Lower lobe of right lung (tissue), 2 donors: ENCODE results near the gene ZNF565. TPM values are rescaled to one million over a fixed set of nuclear protein-coding genes. Genes with fewer than 3 reads are reported as not detected.

Experiments
- ATAC-seq, 2 donors: fragments of 200-7000 bp; cut with Tn5 transposase; one replicate each; pipeline ENCODE4 v1.9.1; 2020 to 2022; ENCODE audit warnings: mild to moderate bottlenecking in 2 of 2, moderate library complexity in 2 of 2
- DNase-seq: peaks from one replicate; pipeline ENCODE4 v3.0.0-alpha.2; 2020
- H3K27ac ChIP-seq: fragments of 200-600 bp; one replicate; pipeline ENCODE4 v1.8.0; 2022
- H3K27me3 ChIP-seq: fragments of 200-600 bp; one replicate; pipeline ENCODE4 v1.8.0; 2022; ENCODE audit warnings: low read depth
- H3K36me3 ChIP-seq: fragments of 200-600 bp; one replicate; pipeline ENCODE4 v1.8.0; 2022; ENCODE audit warnings: mild to moderate bottlenecking
- H3K4me1 ChIP-seq: fragments of 200-600 bp; one replicate; pipeline ENCODE4 v1.8.0; 2022
- H3K4me3 ChIP-seq: fragments of 200-600 bp; one replicate; pipeline ENCODE4 v1.8.0; 2022; ENCODE audit warnings: mild to moderate bottlenecking
- H3K9me3 ChIP-seq: fragments of 200-600 bp; one replicate; pipeline ENCODE4 v1.8.0; 2022
- intact Hi-C: fragments of 100-400 bp; cut with DNase I; formaldehyde crosslinking; loops from one replicate; pipeline ENCODE4 v1.11.0; 2022
- total RNA-seq: library from RNA; stranded (reverse); fragmentation: NEBNext Ultra II Directional; extraction: Animal tissue kit (Norgen Biotek cat#: 25700); gene quantifications from one replicate; pipeline ENCODE4 v1.2.1, GENCODE V29; 2021
- TF ChIP-seq, protein P1 (sequence below): fragments of 200-600 bp; IDR thresholded peaks from one replicate; pipeline ENCODE4 v1.8.0; 2022; ENCODE audit warnings: antibody characterized with exemption, mild to moderate bottlenecking
- donor health status: DM: no; HTN: yes; CAD: no; lungs with severe emphysema.

Gene ZNF565
- total RNA-seq, 1 donor from 2014 or later, result 3.7 TPM

DNA sequence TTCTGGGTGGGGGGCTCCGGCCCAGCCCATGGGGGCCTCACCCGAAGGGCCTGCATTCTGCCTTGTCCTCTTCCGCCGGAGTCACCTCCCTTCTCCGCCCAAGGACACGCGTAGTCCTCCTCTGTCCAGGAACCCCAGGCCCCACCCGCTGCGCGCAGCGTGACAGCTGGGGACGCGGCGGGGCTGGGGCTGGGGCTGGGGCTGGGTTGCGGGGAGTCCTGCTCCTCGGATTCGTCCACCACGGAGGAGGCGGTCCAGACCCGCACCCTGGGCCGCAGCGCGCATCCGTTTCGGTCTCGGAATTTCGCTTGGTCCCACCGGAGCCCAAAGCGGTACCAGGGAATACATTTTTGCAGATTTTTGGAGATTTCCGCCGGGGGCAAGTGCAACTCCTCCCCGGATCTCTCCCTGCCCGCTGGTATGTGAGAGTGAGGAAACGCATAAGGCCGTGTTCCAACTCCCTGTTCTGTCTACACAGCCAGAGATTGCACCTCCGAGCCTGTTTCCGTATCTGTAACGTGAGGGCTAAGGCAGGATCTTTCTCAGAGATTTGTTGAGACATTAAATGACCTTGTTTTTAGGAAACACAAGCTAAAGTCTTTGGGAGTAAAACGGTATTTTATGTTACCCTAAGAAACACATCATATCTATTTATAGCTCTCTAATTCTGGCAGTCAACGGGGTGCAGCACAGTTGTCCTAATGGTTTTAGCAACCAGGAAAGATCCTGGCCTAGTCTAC, 61.9 kb downstream of the ZNF565 start, which contains the start of gene COX7A1:
Gene COX7A1, minus strand, starts transcription at position 96 of the 740 bp plus-strand sequence. Its CDS starts 40 bp downstream, at position 56.
- Histone ChIP-seq H3K4me3 (peak within 1 kb of the TSS; percentile 63), H3K27me3 (no peaks in the 10 kb centered on the region), H3K27ac (peak within 1 kb of the TSS; percentile 94), H3K4me1 (peaks cover 19% of the 10 kb centered on the region), H3K9me3 (no peaks in the 10 kb centered on the region), H3K36me3 (peaks cover 39% of the 10 kb centered on the region)
- TF ChIP-seq, protein P1, sequence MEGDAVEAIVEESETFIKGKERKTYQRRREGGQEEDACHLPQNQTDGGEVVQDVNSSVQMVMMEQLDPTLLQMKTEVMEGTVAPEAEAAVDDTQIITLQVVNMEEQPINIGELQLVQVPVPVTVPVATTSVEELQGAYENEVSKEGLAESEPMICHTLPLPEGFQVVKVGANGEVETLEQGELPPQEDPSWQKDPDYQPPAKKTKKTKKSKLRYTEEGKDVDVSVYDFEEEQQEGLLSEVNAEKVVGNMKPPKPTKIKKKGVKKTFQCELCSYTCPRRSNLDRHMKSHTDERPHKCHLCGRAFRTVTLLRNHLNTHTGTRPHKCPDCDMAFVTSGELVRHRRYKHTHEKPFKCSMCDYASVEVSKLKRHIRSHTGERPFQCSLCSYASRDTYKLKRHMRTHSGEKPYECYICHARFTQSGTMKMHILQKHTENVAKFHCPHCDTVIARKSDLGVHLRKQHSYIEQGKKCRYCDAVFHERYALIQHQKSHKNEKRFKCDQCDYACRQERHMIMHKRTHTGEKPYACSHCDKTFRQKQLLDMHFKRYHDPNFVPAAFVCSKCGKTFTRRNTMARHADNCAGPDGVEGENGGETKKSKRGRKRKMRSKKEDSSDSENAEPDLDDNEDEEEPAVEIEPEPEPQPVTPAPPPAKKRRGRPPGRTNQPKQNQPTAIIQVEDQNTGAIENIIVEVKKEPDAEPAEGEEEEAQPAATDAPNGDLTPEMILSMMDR, result no peak
- ATAC-seq, result peak; percentile 74 to 85
- intact Hi-C loops, result no loop called here
- peak; percentile 62 for DNase-seq

DNA sequence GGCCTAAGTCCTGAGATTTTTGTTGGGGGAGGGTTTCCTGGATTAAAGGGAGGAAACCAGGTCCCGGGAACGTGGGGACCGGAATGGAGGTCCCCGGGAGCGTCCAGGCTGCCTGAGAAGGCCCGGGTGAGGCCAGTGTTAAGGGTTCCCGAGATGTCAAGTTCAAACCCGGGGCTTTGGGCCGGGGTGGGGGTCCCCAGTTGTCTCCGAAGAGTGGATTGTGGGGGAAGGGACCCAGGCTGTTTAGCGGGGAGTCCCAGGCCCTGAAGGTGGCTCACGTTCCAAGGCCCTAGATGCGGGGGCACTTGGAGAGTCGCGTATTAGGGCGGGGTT, 62.5 kb downstream of the ZNF565 start:
- Histone ChIP-seq H3K27ac (peak overlapping the region; percentile 94), H3K4me1 (peaks cover 19% of the 10 kb centered on the region), H3K9me3 (no peaks in the 10 kb centered on the region), H3K27me3 (no peaks in the 10 kb centered on the region), H3K36me3 (peaks cover 44% of the 10 kb centered on the region), H3K4me3 (peak overlapping the region; percentile 63)
- ATAC-seq (peak; percentile 4 to 9), DNase-seq (no peak)
- intact Hi-C loops, result no loop called here
- TF ChIP-seq, protein P1, result no peak

DNA sequence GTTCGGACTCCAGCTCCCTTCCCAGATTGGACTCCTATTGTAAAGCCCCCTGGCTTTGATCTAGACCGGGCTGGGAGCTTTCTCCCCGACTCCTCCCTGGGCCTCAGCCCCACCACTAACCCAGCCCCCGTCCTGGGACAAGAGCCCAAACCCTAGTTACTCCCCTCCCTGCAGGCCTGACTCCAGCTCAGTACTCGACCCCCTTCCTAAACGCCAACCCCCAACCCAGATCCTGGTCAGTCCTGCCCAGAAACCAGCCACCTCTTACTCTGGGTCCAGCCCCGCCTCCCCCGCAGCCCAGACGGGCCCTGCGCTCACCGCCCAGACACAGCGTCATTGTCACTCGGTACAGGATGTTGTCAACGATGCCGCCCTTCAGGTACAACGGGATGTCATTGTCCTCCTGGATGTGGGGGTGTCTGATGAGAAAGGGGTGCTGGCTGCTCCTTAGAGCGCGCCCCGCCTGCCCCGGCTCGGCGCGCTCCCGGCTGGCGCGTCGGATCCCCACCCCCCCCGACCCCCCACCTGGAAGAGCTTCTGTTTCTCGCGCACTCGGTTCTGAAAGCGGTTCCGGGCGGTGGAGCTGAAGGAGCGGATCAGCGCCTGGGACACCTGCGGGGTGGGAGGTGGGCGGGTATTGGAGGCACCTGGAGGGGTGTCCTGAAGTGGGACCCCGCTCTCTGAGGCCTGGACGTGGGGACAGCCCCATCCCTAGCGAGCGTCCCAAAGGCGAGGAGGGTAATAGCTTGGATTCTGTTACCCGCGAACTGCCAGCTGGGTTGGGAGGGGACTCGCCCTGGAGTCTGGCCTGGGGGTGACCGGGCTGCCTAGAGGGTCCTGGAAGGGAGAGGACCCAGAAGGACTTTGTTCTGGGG, 63.1 kb downstream of the ZNF565 start:
- H3K36me3 ChIP-seq, result peaks cover 50% of the 10 kb centered on the region
- H3K4me3 ChIP-seq, result peak overlapping the region; percentile 63
- H3K27me3 ChIP-seq, result no peaks in the 10 kb centered on the region
- intact Hi-C loops, result no loop called here
- ATAC-seq (peak; percentile 52 to 59), DNase-seq (no peak)
- no peaks in the 10 kb centered on the region for H3K9me3 ChIP-seq
- H3K4me1 ChIP-seq, result peaks cover 19% of the 10 kb centered on the region
- TF ChIP-seq, protein P1, result no peak
- peak overlapping the region; percentile 94 for H3K27ac ChIP-seq

DNA sequence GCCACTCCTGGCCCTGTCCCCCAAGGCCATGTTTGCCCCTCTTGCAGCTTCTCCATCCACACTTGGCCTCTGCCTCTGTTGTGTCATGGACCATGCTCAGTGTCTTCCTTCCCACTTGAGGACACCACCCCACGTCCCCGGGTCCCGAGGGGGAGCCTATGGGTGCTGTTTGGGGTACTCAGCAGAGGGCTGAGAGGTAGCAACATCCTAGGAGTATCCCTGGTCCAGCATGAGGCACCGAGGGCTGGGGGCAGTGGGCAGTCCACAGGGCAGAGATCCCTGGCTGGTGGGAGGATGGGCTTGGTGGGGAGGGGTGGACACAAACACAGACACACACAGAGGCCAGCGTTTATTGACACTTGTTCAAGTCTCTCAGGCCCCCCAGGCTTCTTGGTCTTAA, 63.9 kb downstream of the ZNF565 start:
- Histone ChIP-seq H3K27ac (peak overlapping the region; percentile 94), H3K4me1 (peaks cover 19% of the 10 kb centered on the region), H3K9me3 (no peaks in the 10 kb centered on the region), H3K36me3 (peaks cover 58% of the 10 kb centered on the region), H3K27me3 (no peaks in the 10 kb centered on the region), H3K4me3 (no peak overlapping the region)
- no peak for ATAC-seq
- intact Hi-C loops, result no loop called here
- DNase-seq, result no peak
- TF ChIP-seq, protein P1, result no peak

DNA sequence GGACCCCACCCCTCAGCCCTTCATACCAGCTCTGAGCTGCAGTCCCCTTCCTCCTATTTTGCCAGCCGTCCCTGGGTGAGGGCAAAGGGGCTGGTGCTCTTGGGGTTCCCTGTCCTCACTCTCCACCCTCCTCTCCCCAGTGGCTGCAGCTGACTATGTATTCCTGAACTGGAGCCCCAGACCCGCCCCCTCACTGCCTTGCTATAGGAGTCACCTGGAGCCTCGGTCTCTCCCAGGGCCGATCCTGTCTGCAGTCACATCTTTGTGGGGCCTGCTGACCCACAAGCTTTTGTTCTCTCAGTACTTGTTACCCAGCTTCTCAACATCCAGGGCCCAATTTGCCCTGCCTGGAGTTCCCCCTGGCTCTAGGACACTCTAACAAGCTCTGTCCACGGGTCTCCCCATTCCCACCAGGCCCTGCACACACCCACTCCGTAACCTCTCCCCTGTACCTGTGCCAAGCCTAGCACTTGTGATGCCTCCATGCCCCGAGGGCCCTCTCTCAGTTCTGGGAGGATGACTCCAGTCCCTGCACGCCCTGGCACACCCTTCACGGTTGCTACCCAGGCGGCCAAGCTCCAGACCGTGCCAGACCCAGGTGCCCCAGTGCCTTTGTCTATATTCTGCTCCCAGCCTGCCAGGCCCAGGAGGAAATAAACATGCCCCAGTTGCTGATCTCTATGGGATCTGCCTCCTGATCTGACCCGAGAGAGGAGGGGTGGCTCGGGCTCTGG, 64.6 kb downstream of the ZNF565 start:
- ATAC-seq, result peak; percentile 4
- Histone ChIP-seq H3K9me3 (no peaks in the 10 kb centered on the region), H3K4me1 (peaks cover 19% of the 10 kb centered on the region), H3K36me3 (peaks cover 66% of the 10 kb centered on the region), H3K27me3 (no peaks in the 10 kb centered on the region), H3K4me3 (no peak overlapping the region), H3K27ac (no peak overlapping the region)
- TF ChIP-seq, protein P1, result no peak
- DNase-seq, result no peak
- intact Hi-C loops, result no loop called here
